ENCODE data around the gene LLGL2. TPM values are rescaled to one million over a fixed set of nuclear protein-coding genes. Genes with fewer than 3 reads are reported as not detected.

The LLGL2 gene
- total RNA-seq, 1 experiment from 2014 or later = 10.8 TPM

- BruUV-seq (replicated peaks) = no TSS peak
- POLR2A ChIA-PET (ENCODE audit: low non-redundant PET) = interaction anchor here (0.6 kb wide), 1 partner anchor 1174 kb away, joined by 3 read pairs; no protein-coding TSS in a partner anchor
Measured at GRCh38 chr17:75604034-75604695, 78.7 kb downstream of the LLGL2 start.

GRCh38 chr17:75605790-75606189 is 80.3 kb downstream of the LLGL2 start:
- H3K4me3 ChIP-seq (ENCODE audit: low read depth, low read length, poor library complexity, severe bottlenecking) = no peak overlapping the region
- H3K4me1 ChIP-seq (ENCODE audit: insufficient read depth, low read length, poor library complexity, severe bottlenecking) = no peaks in the 10 kb centered on the region
- no peaks in the 10 kb centered on the region for H3K9me3 ChIP-seq (ENCODE audit: low read depth, low read length, poor library complexity, severe bottlenecking)
- TF ChIP-seq EZH2 (IDR thresholded peaks at IDR 0.05; ENCODE audit: borderline replicate concordance, low read depth, low read length, poor library complexity, severe bottlenecking) = no peak
- TF ChIP-seq CTCF (conservative IDR thresholded peaks at IDR 0.05; ENCODE audit: low read depth, low read length) = no peak
- POLR2A ChIA-PET (ENCODE audit: low non-redundant PET) = no interaction called here
- CTCF ChIA-PET = no interaction called here
- no peak overlapping the region for H3K27ac ChIP-seq (ENCODE audit: low read depth, low read length, poor library complexity, severe bottlenecking)
- no peaks in the 10 kb centered on the region for H3K27me3 ChIP-seq (replicated peaks; ENCODE audit: insufficient read depth, low read depth, low read length, poor library complexity)
- BruUV-seq (replicated peaks) = no TSS peak
- H3K36me3 ChIP-seq (ENCODE audit: insufficient read depth, low read length, poor library complexity, severe bottlenecking) = no peaks in the 10 kb centered on the region
- no peak for DNase-seq (ENCODE audit: low spot score)
- intact Hi-C loops (cut with micrococcal nuclease; ENCODE audit: unreplicated experiment) = no loop called here

More at GRCh38 chr17:75604034-75604695, 78.7 kb downstream of the LLGL2 start:
- TF ChIP-seq CTCF (conservative IDR thresholded peaks at IDR 0.05; ENCODE audit: low read depth, low read length) (no peak), EZH2 (IDR thresholded peaks at IDR 0.05; ENCODE audit: borderline replicate concordance, low read depth, low read length, poor library complexity, severe bottlenecking) (no peak)
- intact Hi-C loops (cut with micrococcal nuclease; ENCODE audit: unreplicated experiment) = no loop called here
- CTCF ChIA-PET = interaction anchor here (0.6 kb wide), 1 partner anchor 619 kb away, joined by 6 read pairs; no protein-coding TSS in a partner anchor
- Histone ChIP-seq H3K4me1 (ENCODE audit: insufficient read depth, low read length, poor library complexity, severe bottlenecking) (no peaks in the 10 kb centered on the region), H3K27me3 (replicated peaks; ENCODE audit: insufficient read depth, low read depth, low read length, poor library complexity) (no peaks in the 10 kb centered on the region), H3K9me3 (ENCODE audit: low read depth, low read length, poor library complexity, severe bottlenecking) (no peaks in the 10 kb centered on the region), H3K27ac (ENCODE audit: low read depth, low read length, poor library complexity, severe bottlenecking) (no peak overlapping the region), H3K4me3 (ENCODE audit: low read depth, low read length, poor library complexity, severe bottlenecking) (no peak overlapping the region), H3K36me3 (ENCODE audit: insufficient read depth, low read length, poor library complexity, severe bottlenecking) (no peaks in the 10 kb centered on the region)
- DNase-seq (ENCODE audit: low spot score) = no peak

GRCh38 chr17:75607086-75607485 is 81.6 kb downstream of the LLGL2 start:
- no peaks in the 10 kb centered on the region for H3K36me3 ChIP-seq (ENCODE audit: insufficient read depth, low read length, poor library complexity, severe bottlenecking)
- ChIA-PET CTCF (no interaction called here), POLR2A (ENCODE audit: low non-redundant PET) (no interaction called here)
- intact Hi-C loops (cut with micrococcal nuclease; ENCODE audit: unreplicated experiment) = no loop called here
- H3K27me3 ChIP-seq (replicated peaks; ENCODE audit: insufficient read depth, low read depth, low read length, poor library complexity) = no peaks in the 10 kb centered on the region
- DNase-seq (ENCODE audit: low spot score) = no peak
- H3K9me3 ChIP-seq (ENCODE audit: low read depth, low read length, poor library complexity, severe bottlenecking) = no peaks in the 10 kb centered on the region
- H3K4me3 ChIP-seq (ENCODE audit: low read depth, low read length, poor library complexity, severe bottlenecking) = no peak overlapping the region
- no peaks in the 10 kb centered on the region for H3K4me1 ChIP-seq (ENCODE audit: insufficient read depth, low read length, poor library complexity, severe bottlenecking)
- no TSS peak for BruUV-seq (replicated peaks)
- no peak for TF ChIP-seq CTCF (conservative IDR thresholded peaks at IDR 0.05; ENCODE audit: low read depth, low read length)
- TF ChIP-seq EZH2 (IDR thresholded peaks at IDR 0.05; ENCODE audit: borderline replicate concordance, low read depth, low read length, poor library complexity, severe bottlenecking) = no peak
- no peak overlapping the region for H3K27ac ChIP-seq (ENCODE audit: low read depth, low read length, poor library complexity, severe bottlenecking)

Measured in A673 (cell line).